Neural progenitor cell (in vitro differentiated cells): Measurements from ENCODE around the gene TIAM1.

Experiments used
- CTCF ChIP-seq: fragments of 200-600 bp; sonication (generic); IDR thresholded peaks from 2 replicates; pipeline ENCODE4 v1.5.1; 2017; ENCODE audit warnings: antibody characterized with exemption, mild to moderate bottlenecking
- EZH2 ChIP-seq: fragments of 200-600 bp; sonication (generic); IDR thresholded peaks from 2 replicates; pipeline ENCODE4 v1.6.1; 2017; ENCODE audit warnings: antibody characterized with exemption, mild to moderate bottlenecking, moderate library complexity
- EZH2phosphoT487 ChIP-seq: fragments of 200-600 bp; sonication (generic); IDR thresholded peaks from 2 replicates; pipeline ENCODE4 v1.6.1; 2017; ENCODE audit warnings: antibody characterized with exemption

DNA sequence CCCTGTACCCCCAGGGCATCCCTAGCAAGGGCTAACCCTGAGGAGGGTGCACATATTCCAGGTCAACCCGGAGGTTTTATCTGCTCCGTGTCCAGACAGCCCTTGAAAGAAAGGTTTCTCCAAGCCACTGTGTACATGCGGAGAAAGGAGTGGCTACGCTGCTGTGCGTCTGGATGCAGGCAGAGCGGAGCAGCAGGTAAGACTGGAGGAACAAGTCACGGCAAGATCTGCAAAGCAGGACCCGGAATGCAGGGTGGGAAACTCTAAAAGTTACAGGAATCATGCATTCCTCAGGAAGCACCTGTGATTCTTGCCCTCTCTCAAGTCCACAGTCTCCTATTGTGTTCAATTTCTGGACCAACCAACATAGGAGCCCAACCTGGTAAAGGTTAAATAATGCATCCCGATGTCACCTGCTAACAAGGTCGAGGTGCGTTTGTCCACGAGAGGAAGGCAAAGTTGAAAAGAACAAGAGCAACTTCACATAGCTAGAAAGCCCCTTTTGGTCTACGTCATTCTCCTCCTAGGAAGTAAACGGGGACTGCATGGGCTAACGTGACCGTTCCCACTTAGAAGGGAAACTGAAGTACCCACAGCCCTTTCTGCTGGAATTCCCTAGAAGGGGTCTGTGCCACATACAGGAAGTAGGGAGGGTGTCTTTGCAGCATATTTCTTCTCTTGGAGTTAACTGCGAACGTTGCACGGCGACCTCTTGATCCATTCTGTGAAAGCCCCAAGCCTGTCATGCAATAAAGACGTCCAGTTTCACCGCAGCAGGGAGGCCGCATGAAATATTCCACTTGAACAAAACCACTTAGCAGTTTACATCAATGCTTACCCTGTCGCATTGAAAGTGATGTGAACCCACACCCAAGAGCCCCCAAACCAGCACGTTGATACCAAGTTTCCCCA is 5.8 kb downstream of the TIAM1 start:
- TF ChIP-seq CTCF, result no peak
- TF ChIP-seq EZH2, result no peak
- TF ChIP-seq EZH2phosphoT487, result no peak
